PFSK-1 (cell line): Measurements from ENCODE around the gene BFSP1.

Source experiments
- FOXP2 ChIP-seq: optimal IDR thresholded peaks from 2 replicates; pipeline ENCODE3; 2011; ENCODE audit warnings: borderline replicate concordance, control low read depth, inconsistent platforms; ENCODE audit not compliant: insufficient read depth; ENCODE audit errors: extremely low read length, extremely low read depth
- POLR2AphosphoS5 ChIP-seq: IDR thresholded peaks from 2 replicates; pipeline ENCODE4 v1.6.1; 2012; ENCODE audit warnings: low read depth, mild to moderate bottlenecking, control low read depth, low read length, moderate library complexity
- TAF1 ChIP-seq: IDR thresholded peaks from 2 replicates; pipeline ENCODE4 v1.6.1; 2012; ENCODE audit warnings: low read length, control low read depth, borderline replicate concordance; ENCODE audit not compliant: insufficient read depth
- TF ChIP-seq, protein P1 (sequence below), 2 experiments: IDR thresholded peaks; 2 replicates each; pipeline versions ENCODE4 v1.6.1 to v1.8.0; 2011 to 2012; ENCODE audit warnings: low read depth in 2 of 2, low read length in 2 of 2, control low read depth in 1 of 2, inconsistent platforms in 1 of 2, mild to moderate bottlenecking in 1 of 2, moderate library complexity in 1 of 2; ENCODE audit not compliant: insufficient read depth in 1 of 2

DNA sequence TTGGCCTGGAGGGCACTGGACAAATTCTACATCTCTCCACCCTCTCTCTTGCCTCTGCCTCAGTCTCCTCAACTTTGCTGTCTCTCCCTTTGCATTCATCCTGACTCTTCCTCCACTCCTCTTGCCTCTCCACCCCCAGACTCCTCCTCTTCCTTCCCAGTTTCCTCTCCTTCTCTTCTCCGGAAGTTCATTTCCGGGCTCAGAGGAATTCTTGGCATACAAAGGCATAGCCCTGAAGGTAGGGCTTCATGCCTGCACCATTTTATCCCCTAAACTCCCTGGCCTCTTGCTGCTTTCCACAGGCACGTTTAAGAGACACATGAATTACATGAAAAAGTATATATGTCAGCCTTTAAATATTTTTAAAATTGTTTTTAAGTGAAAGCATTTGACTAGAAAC lies 10.6 kb downstream of the BFSP1 start:
- TF ChIP-seq, protein P1, sequence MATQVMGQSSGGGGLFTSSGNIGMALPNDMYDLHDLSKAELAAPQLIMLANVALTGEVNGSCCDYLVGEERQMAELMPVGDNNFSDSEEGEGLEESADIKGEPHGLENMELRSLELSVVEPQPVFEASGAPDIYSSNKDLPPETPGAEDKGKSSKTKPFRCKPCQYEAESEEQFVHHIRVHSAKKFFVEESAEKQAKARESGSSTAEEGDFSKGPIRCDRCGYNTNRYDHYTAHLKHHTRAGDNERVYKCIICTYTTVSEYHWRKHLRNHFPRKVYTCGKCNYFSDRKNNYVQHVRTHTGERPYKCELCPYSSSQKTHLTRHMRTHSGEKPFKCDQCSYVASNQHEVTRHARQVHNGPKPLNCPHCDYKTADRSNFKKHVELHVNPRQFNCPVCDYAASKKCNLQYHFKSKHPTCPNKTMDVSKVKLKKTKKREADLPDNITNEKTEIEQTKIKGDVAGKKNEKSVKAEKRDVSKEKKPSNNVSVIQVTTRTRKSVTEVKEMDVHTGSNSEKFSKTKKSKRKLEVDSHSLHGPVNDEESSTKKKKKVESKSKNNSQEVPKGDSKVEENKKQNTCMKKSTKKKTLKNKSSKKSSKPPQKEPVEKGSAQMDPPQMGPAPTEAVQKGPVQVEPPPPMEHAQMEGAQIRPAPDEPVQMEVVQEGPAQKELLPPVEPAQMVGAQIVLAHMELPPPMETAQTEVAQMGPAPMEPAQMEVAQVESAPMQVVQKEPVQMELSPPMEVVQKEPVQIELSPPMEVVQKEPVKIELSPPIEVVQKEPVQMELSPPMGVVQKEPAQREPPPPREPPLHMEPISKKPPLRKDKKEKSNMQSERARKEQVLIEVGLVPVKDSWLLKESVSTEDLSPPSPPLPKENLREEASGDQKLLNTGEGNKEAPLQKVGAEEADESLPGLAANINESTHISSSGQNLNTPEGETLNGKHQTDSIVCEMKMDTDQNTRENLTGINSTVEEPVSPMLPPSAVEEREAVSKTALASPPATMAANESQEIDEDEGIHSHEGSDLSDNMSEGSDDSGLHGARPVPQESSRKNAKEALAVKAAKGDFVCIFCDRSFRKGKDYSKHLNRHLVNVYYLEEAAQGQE (IDR thresholded peaks at IDR 0.05; ENCODE audit: insufficient read depth in 1 of 2, low read depth in 2 of 2, low read length in 2 of 2) = no peak
- no peak for TF ChIP-seq POLR2AphosphoS5
- no peak for TF ChIP-seq TAF1
- TF ChIP-seq FOXP2 = no peak
